HG03457 (cell line): Measurements from ENCODE around the gene LRIT2.

ENCODE experiments used
- ATAC-seq: cut with Tn5 transposase; IDR thresholded peaks from one replicate; pipeline ENCODE4 v1.9.1; 2021; ENCODE audit warnings: moderate number of reproducible peaks; ENCODE audit not compliant: unreplicated experiment

The LRIT2 gene

GRCh38 chr10:84243759-84244158, 18.4 kb upstream of the LRIT2 start:
- no peak for ATAC-seq

- no peak for ATAC-seq
Measured at GRCh38 chr10:84241185-84241790, 15.9 kb upstream of the LRIT2 start, which contains the start of gene LRIT1. Gene LRIT1, minus strand, starts transcription at chr10:84241546. Its CDS starts 107 bp downstream, at chr10:84241439.

GRCh38 chr10:84238909-84239308, 13.6 kb upstream of the LRIT2 start:
- no peak for ATAC-seq

GRCh38 chr10:84237199-84238051, 12.1 kb upstream of the LRIT2 start:
- ATAC-seq, result no peak

- no peak for ATAC-seq
Measured at GRCh38 chr10:84236807-84237198, 11.5 kb upstream of the LRIT2 start.

GRCh38 chr10:84235096-84235495, 9.8 kb upstream of the LRIT2 start:
- ATAC-seq, result no peak

GRCh38 chr10:84234479-84234878, 9.1 kb upstream of the LRIT2 start:
- no peak for ATAC-seq

- no peak for ATAC-seq
Measured at GRCh38 chr10:84233940-84234339, 8.6 kb upstream of the LRIT2 start.

- ATAC-seq, result no peak
Measured at GRCh38 chr10:84232376-84232775, 7.0 kb upstream of the LRIT2 start.

GRCh38 chr10:84230359-84230758, 5.0 kb upstream of the LRIT2 start:
- no peak for ATAC-seq

GRCh38 chr10:84227810-84228209, 2.5 kb upstream of the LRIT2 start:
- no peak for ATAC-seq

- ATAC-seq, result no peak
Measured at GRCh38 chr10:84226616-84227015, 1.3 kb upstream of the LRIT2 start.

GRCh38 chr10:84224411-84225028, 824 bp downstream of the LRIT2 start:
- no peak for ATAC-seq

GRCh38 chr10:84221916-84222315, 3.4 kb downstream of the LRIT2 start:
- no peak for ATAC-seq

GRCh38 chr10:84217746-84218145, 7.6 kb downstream of the LRIT2 start:
- ATAC-seq, result no peak

- ATAC-seq, result no peak
Measured at GRCh38 chr10:84216834-84217233, 8.5 kb downstream of the LRIT2 start.

- ATAC-seq, result peak; percentile 54
Measured at GRCh38 chr10:84214612-84215235, 10.6 kb downstream of the LRIT2 start.

- no peak for ATAC-seq
Measured at GRCh38 chr10:84214046-84214572, 11.2 kb downstream of the LRIT2 start.

GRCh38 chr10:84213076-84213475, 12.3 kb downstream of the LRIT2 start:
- ATAC-seq, result no peak

GRCh38 chr10:84212014-84212413, 13.3 kb downstream of the LRIT2 start:
- ATAC-seq, result no peak

GRCh38 chr10:84211566-84211965, 13.8 kb downstream of the LRIT2 start:
- ATAC-seq, result no peak
